Progenitor cell of endocrine pancreas (in vitro differentiated cells): Measurements from ENCODE around the gene SCAPER. TPM values are rescaled to one million over a fixed set of nuclear protein-coding genes. Genes with fewer than 3 reads are reported as not detected.

Source experiments
- DNase-seq: peaks from one replicate; pipeline ENCODE4 v3.0.0; 2021; ENCODE audit warnings: low spot score; ENCODE audit not compliant: unreplicated experiment
- H3K27ac Mint-ChIP-seq: 2 replicates; pipeline ENCODE4 v1.8.0; 2021; ENCODE audit warnings: mild to moderate bottlenecking, moderate library complexity, mixed read lengths
- H3K27me3 Mint-ChIP-seq: 2 replicates; pipeline ENCODE4 v1.8.0; 2021; ENCODE audit warnings: mixed read lengths
- H3K36me3 Mint-ChIP-seq: 2 replicates; pipeline ENCODE4 v1.8.0; 2022; ENCODE audit warnings: mixed read lengths; ENCODE audit not compliant: insufficient read depth
- H3K4me1 Mint-ChIP-seq: 2 replicates; pipeline ENCODE4 v1.8.0; 2021; ENCODE audit warnings: low read depth, mixed read lengths
- H3K4me3 Mint-ChIP-seq: 2 replicates; pipeline ENCODE4 v1.8.0; 2021; ENCODE audit warnings: low read depth, mild to moderate bottlenecking, moderate library complexity, mixed read lengths
- H3K9me3 Mint-ChIP-seq: 2 replicates; pipeline ENCODE4 v1.8.0; 2021; ENCODE audit warnings: low read depth, mixed read lengths
- total RNA-seq: library from RNA; stranded (reverse); gene quantifications from 2 replicates; pipeline ENCODE4 v1.2.1, GENCODE V29; 2021
- TF ChIP-seq, protein P1 (sequence below): fragments of 200-600 bp; sonication (generic); IDR thresholded peaks from one replicate; pipeline ENCODE4 v1.5.0; 2021; ENCODE audit warnings: antibody characterized with exemption, mild to moderate bottlenecking; ENCODE audit not compliant: unreplicated experiment

Gene SCAPER
- total RNA-seq, 1 donor from 2014 or later: 43.1 TPM

GRCh38 chr15:76945494-76946093, 40.5 kb upstream of the SCAPER start:
- no peaks in the 10 kb centered on the region for H3K27me3 Mint-ChIP-seq
- no peaks in the 10 kb centered on the region for H3K4me1 Mint-ChIP-seq
- no peak for DNase-seq
- no peak overlapping the region for H3K4me3 Mint-ChIP-seq
- TF ChIP-seq, protein P1, sequence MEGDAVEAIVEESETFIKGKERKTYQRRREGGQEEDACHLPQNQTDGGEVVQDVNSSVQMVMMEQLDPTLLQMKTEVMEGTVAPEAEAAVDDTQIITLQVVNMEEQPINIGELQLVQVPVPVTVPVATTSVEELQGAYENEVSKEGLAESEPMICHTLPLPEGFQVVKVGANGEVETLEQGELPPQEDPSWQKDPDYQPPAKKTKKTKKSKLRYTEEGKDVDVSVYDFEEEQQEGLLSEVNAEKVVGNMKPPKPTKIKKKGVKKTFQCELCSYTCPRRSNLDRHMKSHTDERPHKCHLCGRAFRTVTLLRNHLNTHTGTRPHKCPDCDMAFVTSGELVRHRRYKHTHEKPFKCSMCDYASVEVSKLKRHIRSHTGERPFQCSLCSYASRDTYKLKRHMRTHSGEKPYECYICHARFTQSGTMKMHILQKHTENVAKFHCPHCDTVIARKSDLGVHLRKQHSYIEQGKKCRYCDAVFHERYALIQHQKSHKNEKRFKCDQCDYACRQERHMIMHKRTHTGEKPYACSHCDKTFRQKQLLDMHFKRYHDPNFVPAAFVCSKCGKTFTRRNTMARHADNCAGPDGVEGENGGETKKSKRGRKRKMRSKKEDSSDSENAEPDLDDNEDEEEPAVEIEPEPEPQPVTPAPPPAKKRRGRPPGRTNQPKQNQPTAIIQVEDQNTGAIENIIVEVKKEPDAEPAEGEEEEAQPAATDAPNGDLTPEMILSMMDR: no peak
- no peaks in the 10 kb centered on the region for H3K9me3 Mint-ChIP-seq
- H3K36me3 Mint-ChIP-seq: peaks cover 47% of the 10 kb centered on the region
- H3K27ac Mint-ChIP-seq: no peak overlapping the region

GRCh38 chr15:76942331-76942730, 37.2 kb upstream of the SCAPER start:
- Mint-ChIP-seq H3K27ac (no peak overlapping the region), H3K9me3 (no peaks in the 10 kb centered on the region), H3K4me1 (no peaks in the 10 kb centered on the region), H3K4me3 (no peak overlapping the region), H3K36me3 (peaks cover 38% of the 10 kb centered on the region), H3K27me3 (no peaks in the 10 kb centered on the region)
- no peak for DNase-seq
- TF ChIP-seq, protein P1: no peak

- DNase-seq: no peak
- no peak overlapping the region for H3K27ac Mint-ChIP-seq
- no peaks in the 10 kb centered on the region for H3K9me3 Mint-ChIP-seq
- H3K27me3 Mint-ChIP-seq: no peaks in the 10 kb centered on the region
- peaks cover 37% of the 10 kb centered on the region for H3K36me3 Mint-ChIP-seq
- H3K4me3 Mint-ChIP-seq: no peak overlapping the region
- no peaks in the 10 kb centered on the region for H3K4me1 Mint-ChIP-seq
- TF ChIP-seq, protein P1: no peak
These were observed 36.5 kb upstream of the SCAPER start for GRCh38 chr15:76941636-76942035.

DNA sequence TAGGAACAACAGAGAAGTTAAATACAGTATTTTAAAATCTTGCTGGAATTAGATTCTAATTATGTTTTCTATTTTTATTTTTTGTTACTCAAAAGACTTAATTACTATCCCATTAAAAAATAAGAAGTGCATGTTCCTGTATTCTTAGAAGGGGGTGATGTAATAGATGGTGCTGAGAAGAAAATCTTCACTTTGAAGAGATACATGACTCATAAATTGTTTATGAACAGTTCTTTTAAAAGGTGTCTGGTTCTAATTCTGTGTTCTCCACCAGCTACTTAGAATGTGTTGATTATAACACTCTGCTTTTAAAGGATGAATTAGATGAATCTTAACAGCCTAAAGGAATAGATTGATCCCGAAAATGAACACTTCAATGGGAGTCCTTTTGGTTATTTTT, 34.6 kb upstream of the SCAPER start:
- peaks cover 4% of the 10 kb centered on the region for H3K4me1 Mint-ChIP-seq
- TF ChIP-seq, protein P1: no peak
- no peak overlapping the region for H3K4me3 Mint-ChIP-seq
- no peak for DNase-seq
- H3K9me3 Mint-ChIP-seq: no peaks in the 10 kb centered on the region
- no peaks in the 10 kb centered on the region for H3K27me3 Mint-ChIP-seq
- H3K27ac Mint-ChIP-seq: no peak overlapping the region
- peaks cover 33% of the 10 kb centered on the region for H3K36me3 Mint-ChIP-seq

- DNase-seq: no peak
These were observed 33.6 kb upstream of the SCAPER start for GRCh38 chr15:76938752-76939151.

More at GRCh38 chr15:76938752-76939151, 33.6 kb upstream of the SCAPER start:
- H3K9me3 Mint-ChIP-seq: no peaks in the 10 kb centered on the region
- H3K27me3 Mint-ChIP-seq: no peaks in the 10 kb centered on the region
- H3K4me1 Mint-ChIP-seq: peaks cover 4% of the 10 kb centered on the region
- TF ChIP-seq, protein P1: no peak
- H3K27ac Mint-ChIP-seq: no peak overlapping the region
- H3K4me3 Mint-ChIP-seq: no peak overlapping the region
- H3K36me3 Mint-ChIP-seq: peaks cover 27% of the 10 kb centered on the region
